ENCODE data around the gene PAQR5.

Gene PAQR5

GRCh38 chr15:69424748-69425413, 126.2 kb downstream of the PAQR5 start:
- H3K9ac ChIP-seq (ENCODE audit: low read depth, low read length, poor library complexity, severe bottlenecking), result no peak overlapping the region
- H3K27me3 ChIP-seq (ENCODE audit: insufficient read depth, low read length, poor library complexity, severe bottlenecking), result no peaks in the 10 kb centered on the region
- H3F3A ChIP-seq (ENCODE audit: low read depth), result no peaks in the 10 kb centered on the region
- peaks cover 4% of the 10 kb centered on the region for H4K20me1 ChIP-seq (ENCODE audit: insufficient read depth, low read length, poor library complexity, severe bottlenecking)
- no peak overlapping the region for H3K4me2 ChIP-seq (ENCODE audit: low read depth, low read length, poor library complexity, severe bottlenecking)
- H3K79me2 ChIP-seq (ENCODE audit: insufficient read depth, low read length), result peaks cover 42% of the 10 kb centered on the region
- peaks cover 11% of the 10 kb centered on the region for H3K4me1 ChIP-seq (ENCODE audit: insufficient read depth, low read length, poor library complexity, severe bottlenecking)
- H3K4me3 ChIP-seq (ENCODE audit: low read length, poor library complexity, severe bottlenecking), result no peak overlapping the region
- TF ChIP-seq EZH2phosphoT487 (IDR thresholded peaks at IDR 0.05; ENCODE audit: borderline replicate concordance), result no peak
- TF ChIP-seq, protein P1, sequence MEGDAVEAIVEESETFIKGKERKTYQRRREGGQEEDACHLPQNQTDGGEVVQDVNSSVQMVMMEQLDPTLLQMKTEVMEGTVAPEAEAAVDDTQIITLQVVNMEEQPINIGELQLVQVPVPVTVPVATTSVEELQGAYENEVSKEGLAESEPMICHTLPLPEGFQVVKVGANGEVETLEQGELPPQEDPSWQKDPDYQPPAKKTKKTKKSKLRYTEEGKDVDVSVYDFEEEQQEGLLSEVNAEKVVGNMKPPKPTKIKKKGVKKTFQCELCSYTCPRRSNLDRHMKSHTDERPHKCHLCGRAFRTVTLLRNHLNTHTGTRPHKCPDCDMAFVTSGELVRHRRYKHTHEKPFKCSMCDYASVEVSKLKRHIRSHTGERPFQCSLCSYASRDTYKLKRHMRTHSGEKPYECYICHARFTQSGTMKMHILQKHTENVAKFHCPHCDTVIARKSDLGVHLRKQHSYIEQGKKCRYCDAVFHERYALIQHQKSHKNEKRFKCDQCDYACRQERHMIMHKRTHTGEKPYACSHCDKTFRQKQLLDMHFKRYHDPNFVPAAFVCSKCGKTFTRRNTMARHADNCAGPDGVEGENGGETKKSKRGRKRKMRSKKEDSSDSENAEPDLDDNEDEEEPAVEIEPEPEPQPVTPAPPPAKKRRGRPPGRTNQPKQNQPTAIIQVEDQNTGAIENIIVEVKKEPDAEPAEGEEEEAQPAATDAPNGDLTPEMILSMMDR (conservative IDR thresholded peaks at IDR 0.05; ENCODE audit: low read length), result no peak
- H3K9me2 ChIP-seq (replicated peaks; ENCODE audit: low read depth, low read length), result no peaks in the 10 kb centered on the region
- no peaks in the 10 kb centered on the region for H3K9me3 ChIP-seq (ENCODE audit: insufficient read depth, low read depth, low read length)
- H2AFZ ChIP-seq (ENCODE audit: low read length), result no peak overlapping the region
- peaks cover 85% of the 10 kb centered on the region for H3K36me3 ChIP-seq (ENCODE audit: insufficient read depth, low read length)

DNA sequence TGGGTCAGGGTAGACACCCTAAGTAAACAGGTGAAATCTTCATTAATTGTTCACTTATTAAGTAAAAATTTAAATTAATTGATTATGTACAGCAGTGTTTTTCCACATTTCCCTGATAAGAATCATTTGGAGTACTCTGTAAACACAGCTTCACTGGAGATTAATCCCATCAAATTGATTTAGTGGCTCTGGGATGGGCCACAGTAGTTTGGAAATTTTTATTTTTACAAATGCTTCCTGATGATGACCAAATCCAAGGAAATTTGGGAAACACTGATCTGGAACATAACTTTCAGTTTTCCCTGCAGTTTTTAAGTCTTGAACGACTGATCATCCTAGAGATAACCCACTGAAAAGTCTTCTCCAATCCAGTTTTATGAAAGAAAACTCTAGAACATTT, 135.1 kb downstream of the PAQR5 start:
- no peaks in the 10 kb centered on the region for H3K27me3 ChIP-seq (ENCODE audit: insufficient read depth, low read length, poor library complexity, severe bottlenecking)
- no peaks in the 10 kb centered on the region for H3K4me1 ChIP-seq (ENCODE audit: insufficient read depth, low read length, poor library complexity, severe bottlenecking)
- no peaks in the 10 kb centered on the region for H3K9me2 ChIP-seq (replicated peaks; ENCODE audit: low read depth, low read length)
- TF ChIP-seq, protein P1 (conservative IDR thresholded peaks at IDR 0.05; ENCODE audit: low read length), result no peak
- no peak for TF ChIP-seq EZH2phosphoT487 (IDR thresholded peaks at IDR 0.05; ENCODE audit: borderline replicate concordance)
- no peaks in the 10 kb centered on the region for H3F3A ChIP-seq (ENCODE audit: low read depth)
- no peak overlapping the region for H3K9ac ChIP-seq (ENCODE audit: low read depth, low read length, poor library complexity, severe bottlenecking)
- H3K79me2 ChIP-seq (ENCODE audit: insufficient read depth, low read length), result peaks cover 12% of the 10 kb centered on the region
- peaks cover 93% of the 10 kb centered on the region for H3K36me3 ChIP-seq (ENCODE audit: insufficient read depth, low read length)
- no peak overlapping the region for H2AFZ ChIP-seq (ENCODE audit: low read length)
- peaks cover 4% of the 10 kb centered on the region for H4K20me1 ChIP-seq (ENCODE audit: insufficient read depth, low read length, poor library complexity, severe bottlenecking)
- H3K9me3 ChIP-seq (ENCODE audit: insufficient read depth, low read depth, low read length), result no peaks in the 10 kb centered on the region
- no peak overlapping the region for H3K4me3 ChIP-seq (ENCODE audit: low read length, poor library complexity, severe bottlenecking)
- H3K4me2 ChIP-seq (ENCODE audit: low read depth, low read length, poor library complexity, severe bottlenecking), result no peak overlapping the region

DNA sequence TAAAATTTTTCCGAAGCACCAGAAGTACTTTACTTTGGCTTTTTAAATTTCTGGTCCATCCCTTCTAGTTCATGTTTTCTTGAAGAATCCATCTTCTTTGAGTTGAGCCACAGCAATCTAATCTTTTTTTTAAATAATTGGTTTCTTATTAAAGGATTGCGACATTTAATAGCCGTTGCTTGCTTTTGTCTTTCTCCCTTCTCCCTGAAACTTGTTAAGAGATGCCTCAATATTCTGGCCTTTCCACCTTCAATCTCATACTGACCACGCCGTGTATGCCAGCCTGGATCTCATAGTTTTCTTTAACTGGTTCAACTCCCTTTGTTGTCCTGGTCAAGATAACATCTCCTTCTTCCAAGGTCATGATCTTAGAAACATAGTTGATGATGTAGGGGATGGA, 135.5 kb downstream of the PAQR5 start:
- Histone ChIP-seq H3K9me3 (ENCODE audit: insufficient read depth, low read depth, low read length) (no peaks in the 10 kb centered on the region), H4K20me1 (ENCODE audit: insufficient read depth, low read length, poor library complexity, severe bottlenecking) (peaks cover 4% of the 10 kb centered on the region), H3K9me2 (replicated peaks; ENCODE audit: low read depth, low read length) (no peaks in the 10 kb centered on the region), H3K4me1 (ENCODE audit: insufficient read depth, low read length, poor library complexity, severe bottlenecking) (no peaks in the 10 kb centered on the region), H3K36me3 (ENCODE audit: insufficient read depth, low read length) (peaks cover 92% of the 10 kb centered on the region), H3K4me2 (ENCODE audit: low read depth, low read length, poor library complexity, severe bottlenecking) (no peak overlapping the region), H2AFZ (ENCODE audit: low read length) (no peak overlapping the region), H3K9ac (ENCODE audit: low read depth, low read length, poor library complexity, severe bottlenecking) (no peak overlapping the region), H3K27me3 (ENCODE audit: insufficient read depth, low read length, poor library complexity, severe bottlenecking) (no peaks in the 10 kb centered on the region), H3K4me3 (ENCODE audit: low read length, poor library complexity, severe bottlenecking) (no peak overlapping the region), H3K79me2 (ENCODE audit: insufficient read depth, low read length) (peaks cover 12% of the 10 kb centered on the region), H3F3A (ENCODE audit: low read depth) (no peaks in the 10 kb centered on the region)
- TF ChIP-seq, protein P1 (conservative IDR thresholded peaks at IDR 0.05; ENCODE audit: low read length), result no peak
- TF ChIP-seq EZH2phosphoT487 (IDR thresholded peaks at IDR 0.05; ENCODE audit: borderline replicate concordance), result no peak

Measured in Loucy (cell line).